Fibroblast of lung (primary cell): ENCODE measurements around the gene MESD. TPM values are rescaled to one million over a fixed set of nuclear protein-coding genes. Genes with fewer than 3 reads are reported as not detected.

Experiments
- DNase-seq, 2 donors: peaks; one replicate each; pipeline versions ENCODE4 v3.0.0 to v3.0.0-alpha.2; 2010; ENCODE audit warnings: low read depth in 2 of 2
- H2AFZ ChIP-seq: 2 replicates; pipeline ENCODE4 v1.5.1; 2012; ENCODE audit warnings: low read length, control low read depth, inconsistent platforms
- H3K27ac ChIP-seq: 2 replicates; pipeline ENCODE4 v1.5.1; 2011; ENCODE audit warnings: low read length, control low read depth; ENCODE audit not compliant: insufficient read depth
- H3K27me3 ChIP-seq: 2 replicates; pipeline ENCODE4 v1.5.1; 2011; ENCODE audit warnings: mild to moderate bottlenecking, low read length; ENCODE audit not compliant: control insufficient read depth, insufficient read depth
- H3K36me3 ChIP-seq: 2 replicates; pipeline ENCODE4 v1.5.1; 2011; ENCODE audit warnings: low read length; ENCODE audit not compliant: control insufficient read depth, insufficient read depth
- H3K4me1 ChIP-seq: 2 replicates; pipeline ENCODE4 v1.5.1; 2011; ENCODE audit warnings: low read length; ENCODE audit not compliant: control insufficient read depth, insufficient read depth; ENCODE audit errors: extremely low read depth
- H3K4me2 ChIP-seq: 2 replicates; pipeline ENCODE4 v1.5.1; 2011; ENCODE audit warnings: low read length, control low read depth; ENCODE audit not compliant: insufficient read depth; ENCODE audit errors: extremely low read depth
- H3K4me3 ChIP-seq, 4 experiments: fragments of 200-600 bp in 1 of 4; sonication (generic) in 1 of 4; replicated peaks in 1 of 4; 2 replicates each; pipeline ENCODE4 v1.5.1; 2011 to 2016; ENCODE audit warnings: low read length in 4 of 4, low read depth in 3 of 4, mild to moderate bottlenecking in 3 of 4, control low read depth in 2 of 4, inconsistent platforms in 1 of 4, mixed read lengths in 1 of 4; ENCODE audit not compliant: insufficient read depth in 1 of 4; ENCODE audit errors: control extremely low read depth in 1 of 4
- H3K79me2 ChIP-seq: 2 replicates; pipeline ENCODE4 v1.5.1; 2012; ENCODE audit warnings: mild to moderate bottlenecking, low read length, inconsistent platforms; ENCODE audit not compliant: control insufficient read depth, insufficient read depth
- H3K9ac ChIP-seq: 2 replicates; pipeline ENCODE4 v1.5.1; 2011; ENCODE audit warnings: mild to moderate bottlenecking, low read length, control low read depth; ENCODE audit not compliant: insufficient read depth
- H3K9me3 ChIP-seq: 2 replicates; pipeline ENCODE4 v1.5.1; 2012; ENCODE audit warnings: low read depth, low read length; ENCODE audit not compliant: control insufficient read depth, insufficient read depth
- H4K20me1 ChIP-seq: 2 replicates; pipeline ENCODE4 v1.5.1; 2011; ENCODE audit warnings: low read length; ENCODE audit not compliant: control insufficient read depth, insufficient read depth; ENCODE audit errors: extremely low read depth
- EZH2 ChIP-seq: IDR thresholded peaks from 2 replicates; pipeline ENCODE4 v1.5.1; 2012; ENCODE audit warnings: low read length, control low read depth, mild to moderate bottlenecking; ENCODE audit errors: missing control alignments
- polyA plus RNA-seq, 2 donors: library from polyadenylated mRNA; depleted of rRNA in 1 of 2; stranded (reverse) in 1 of 2; unstranded in 1 of 2; fragments of >200 nt; gene quantifications; 2 replicates each; pipeline ENCODE4 v1.2.1, GENCODE V29; 2011 to 2012; ENCODE audit warnings: missing spikeins in 1 of 2
- total RNA-seq: library from RNA; depleted of rRNA; stranded (reverse); fragments of >200 nt; gene quantifications from 2 replicates; pipeline ENCODE4 v1.2.1, GENCODE V29; 2014
- TF ChIP-seq, protein P1 (sequence below), 2 donors: IDR thresholded peaks in 1 of 2; conservative IDR thresholded peaks in 1 of 2; 1 replicate in 1 of 2; 2 replicates in 1 of 2; pipeline ENCODE4 v1.5.1; 2011 to 2012; ENCODE audit warnings: low read length in 2 of 2, control low read depth in 1 of 2, inconsistent platforms in 1 of 2, low read depth in 1 of 2, mild to moderate bottlenecking in 1 of 2

Gene MESD
- total and polyA plus RNA-seq, 2 donors (not counting 1 experiment from before 2014, with no cell fraction given): 21.3 to 26.0 TPM

DNA sequence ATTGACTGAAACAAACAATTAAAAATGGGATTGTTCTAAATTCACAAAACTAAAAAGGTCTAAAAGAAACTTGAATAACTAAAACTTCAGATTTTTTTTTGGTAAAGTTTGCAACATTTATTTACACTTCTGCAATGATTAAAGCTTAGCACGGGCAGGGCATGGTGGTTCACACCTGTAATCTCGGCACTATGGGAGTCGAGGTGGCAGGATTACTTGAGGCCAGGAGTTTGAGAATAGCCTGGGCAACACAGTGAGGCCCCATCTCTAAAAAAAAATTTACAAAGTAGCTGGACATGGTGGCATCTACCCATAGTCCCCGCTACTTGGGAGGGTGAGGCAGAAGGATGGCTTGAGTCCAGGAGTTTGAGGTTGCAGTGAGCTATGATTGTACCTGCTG is 42.7 kb upstream of the MESD start:
- H3K4me3 ChIP-seq: no peak overlapping the region
- no peaks in the 10 kb centered on the region for H3K79me2 ChIP-seq
- TF ChIP-seq, protein P1, sequence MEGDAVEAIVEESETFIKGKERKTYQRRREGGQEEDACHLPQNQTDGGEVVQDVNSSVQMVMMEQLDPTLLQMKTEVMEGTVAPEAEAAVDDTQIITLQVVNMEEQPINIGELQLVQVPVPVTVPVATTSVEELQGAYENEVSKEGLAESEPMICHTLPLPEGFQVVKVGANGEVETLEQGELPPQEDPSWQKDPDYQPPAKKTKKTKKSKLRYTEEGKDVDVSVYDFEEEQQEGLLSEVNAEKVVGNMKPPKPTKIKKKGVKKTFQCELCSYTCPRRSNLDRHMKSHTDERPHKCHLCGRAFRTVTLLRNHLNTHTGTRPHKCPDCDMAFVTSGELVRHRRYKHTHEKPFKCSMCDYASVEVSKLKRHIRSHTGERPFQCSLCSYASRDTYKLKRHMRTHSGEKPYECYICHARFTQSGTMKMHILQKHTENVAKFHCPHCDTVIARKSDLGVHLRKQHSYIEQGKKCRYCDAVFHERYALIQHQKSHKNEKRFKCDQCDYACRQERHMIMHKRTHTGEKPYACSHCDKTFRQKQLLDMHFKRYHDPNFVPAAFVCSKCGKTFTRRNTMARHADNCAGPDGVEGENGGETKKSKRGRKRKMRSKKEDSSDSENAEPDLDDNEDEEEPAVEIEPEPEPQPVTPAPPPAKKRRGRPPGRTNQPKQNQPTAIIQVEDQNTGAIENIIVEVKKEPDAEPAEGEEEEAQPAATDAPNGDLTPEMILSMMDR (conservative IDR thresholded peaks at IDR 0.05 in 1 of 2, IDR thresholded peaks at IDR 0.05 in 1 of 2; ENCODE audit: low read depth in 1 of 2, low read length in 2 of 2): no peak
- no peaks in the 10 kb centered on the region for H4K20me1 ChIP-seq
- H3K27ac ChIP-seq: no peak overlapping the region
- no peaks in the 10 kb centered on the region for H3K9me3 ChIP-seq
- no peaks in the 10 kb centered on the region for H3K27me3 ChIP-seq
- H3K9ac ChIP-seq: no peak overlapping the region
- H3K36me3 ChIP-seq: no peaks in the 10 kb centered on the region
- no peak overlapping the region for H3K4me2 ChIP-seq
- no peaks in the 10 kb centered on the region for H3K4me1 ChIP-seq
- H2AFZ ChIP-seq: no peak overlapping the region
- no peak for DNase-seq

DNA sequence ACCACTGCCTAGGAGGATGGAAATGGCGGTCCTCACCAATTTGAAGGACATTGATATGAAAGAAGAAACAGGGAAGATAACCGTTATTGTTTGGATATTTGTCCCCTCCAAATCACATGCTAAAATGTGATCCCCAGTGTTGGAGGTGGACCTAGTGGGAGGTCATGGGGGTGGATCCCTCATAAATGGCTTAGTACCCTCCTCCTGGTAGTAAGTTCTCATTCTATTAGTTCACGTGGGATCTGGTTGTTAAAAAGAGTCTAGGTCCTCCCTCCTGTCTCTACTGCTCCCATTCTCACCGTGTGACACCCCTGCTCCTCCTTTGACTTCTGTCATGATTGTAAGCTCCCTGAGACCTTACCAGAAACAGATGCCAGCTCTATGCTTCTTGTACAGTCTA is 41.6 kb upstream of the MESD start:
- no peak for TF ChIP-seq EZH2
- TF ChIP-seq, protein P1 (conservative IDR thresholded peaks at IDR 0.05 in 1 of 2, IDR thresholded peaks at IDR 0.05 in 1 of 2; ENCODE audit: low read depth in 1 of 2, low read length in 2 of 2): no peak
- Histone ChIP-seq H3K9ac (no peak overlapping the region), H4K20me1 (no peaks in the 10 kb centered on the region), H3K4me2 (no peak overlapping the region), H3K27ac (no peak overlapping the region), H3K27me3 (no peaks in the 10 kb centered on the region), H3K36me3 (no peaks in the 10 kb centered on the region), H2AFZ (no peak overlapping the region), H3K79me2 (no peaks in the 10 kb centered on the region), H3K4me3 (no peak overlapping the region), H3K4me1 (no peaks in the 10 kb centered on the region), H3K9me3 (no peaks in the 10 kb centered on the region)
- DNase-seq: no peak

DNA sequence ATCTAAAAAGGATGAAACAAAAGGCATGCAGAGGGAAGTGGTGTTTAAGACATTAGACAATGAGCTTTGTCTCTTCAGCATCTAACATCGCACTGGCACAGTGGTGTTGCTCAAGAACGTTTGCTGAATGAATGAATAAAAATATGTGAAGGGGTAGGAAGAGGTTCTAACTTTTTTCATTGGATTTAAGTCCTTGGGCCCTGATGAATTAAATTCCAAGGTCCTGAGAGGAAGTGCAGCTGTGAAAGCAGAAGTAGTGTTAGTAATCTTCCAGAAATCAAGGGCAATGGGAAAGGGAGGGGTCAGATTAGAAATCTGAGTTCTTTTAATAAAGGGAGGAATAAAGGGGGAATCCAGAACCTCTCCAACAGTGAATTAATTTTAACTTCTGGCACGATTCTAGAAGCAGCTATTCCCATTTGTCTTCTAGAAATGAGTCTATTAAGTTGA is 40.7 kb upstream of the MESD start:
- H3K9ac ChIP-seq: no peak overlapping the region
- no peaks in the 10 kb centered on the region for H3K79me2 ChIP-seq
- H3K27ac ChIP-seq: no peak overlapping the region
- no peak overlapping the region for H3K4me3 ChIP-seq
- no peak overlapping the region for H3K4me2 ChIP-seq
- no peaks in the 10 kb centered on the region for H3K27me3 ChIP-seq
- H4K20me1 ChIP-seq: no peaks in the 10 kb centered on the region
- TF ChIP-seq, protein P1 (conservative IDR thresholded peaks at IDR 0.05 in 1 of 2, IDR thresholded peaks at IDR 0.05 in 1 of 2; ENCODE audit: low read depth in 1 of 2, low read length in 2 of 2): no peak
- no peak for TF ChIP-seq EZH2
- H3K9me3 ChIP-seq: no peaks in the 10 kb centered on the region
- no peaks in the 10 kb centered on the region for H3K4me1 ChIP-seq
- no peak for DNase-seq
- H2AFZ ChIP-seq: no peak overlapping the region
- no peaks in the 10 kb centered on the region for H3K36me3 ChIP-seq
